Suppressor macrophage treated with lipopolysaccharide for 1 hour (primary cell): ENCODE measurements around the gene RASGEF1C.
"Not testable (repeated sequence)": the region's sequence is repeated elsewhere in the genome, so short reads cannot be mapped to it uniquely, and the experiment has no call there.

Source experiments
- DNase-seq, 3 donors: peaks; one replicate each; pipeline ENCODE4 v3.0.0-alpha.2; 2020 to 2022

RASGEF1C gene

DNA sequence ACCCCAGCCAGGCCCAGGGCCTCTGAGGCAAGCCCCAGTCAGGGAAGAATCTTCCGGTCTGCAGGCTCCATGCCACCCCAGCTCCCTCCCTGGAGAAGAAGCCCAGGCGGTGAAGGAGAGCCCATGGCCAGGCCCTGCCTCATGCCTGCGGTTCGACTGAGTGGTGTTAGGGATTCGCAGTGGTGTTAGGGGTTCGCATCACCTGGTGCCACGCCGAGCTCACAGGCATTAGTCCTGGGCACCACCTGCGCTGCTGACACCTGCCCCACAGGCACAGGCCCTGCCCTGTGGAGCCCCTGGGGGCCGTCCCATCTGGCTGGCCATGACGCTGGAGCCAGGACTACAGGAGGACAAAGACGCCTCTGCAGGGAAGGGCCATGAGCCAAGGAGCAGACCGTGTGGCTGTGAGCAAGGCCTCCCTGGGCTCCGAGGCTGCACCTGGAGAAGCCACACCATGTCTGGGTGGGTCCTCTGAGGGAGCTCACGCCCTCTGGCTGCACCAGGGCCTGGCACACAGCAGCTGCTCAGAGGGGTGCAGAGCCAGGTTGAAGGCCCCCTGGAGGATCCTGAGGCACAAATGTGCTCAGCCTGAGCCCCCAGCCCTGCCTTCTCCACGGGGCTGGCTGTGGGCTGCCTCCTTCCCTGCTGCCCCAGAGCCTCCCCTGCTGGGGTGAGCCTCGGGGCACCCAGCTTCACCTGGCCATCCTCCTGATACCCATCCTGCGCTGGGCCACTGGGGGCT, 109.8 kb downstream of the RASGEF1C start:
- DNase-seq, result no peak

DNA sequence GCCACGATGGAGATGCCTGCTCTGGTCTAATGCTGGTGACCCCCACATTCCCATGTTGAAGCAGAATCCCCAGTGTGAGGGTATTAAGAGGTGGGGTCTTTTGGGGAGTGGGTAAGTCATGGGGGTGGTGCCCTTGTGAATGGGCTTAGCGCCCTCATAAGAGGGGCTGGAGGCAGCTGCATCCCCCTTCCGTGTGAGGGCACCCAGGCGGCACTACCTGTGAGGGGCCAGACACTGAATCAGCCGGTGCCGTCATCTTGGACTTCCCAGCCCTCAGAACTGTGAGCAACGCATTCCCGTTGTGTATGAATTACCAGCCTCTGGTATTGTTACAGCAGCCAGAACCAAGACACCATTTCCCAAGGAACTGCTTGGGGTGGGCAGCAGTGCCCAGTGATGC, 110.5 kb downstream of the RASGEF1C start:
- no peak for DNase-seq

- no peak for DNase-seq
Measured at GRCh38 chr5:180097926-180098325, 111.1 kb downstream of the RASGEF1C start.

- DNase-seq, result no peak
Measured at GRCh38 chr5:180097163-180097894, 111.7 kb downstream of the RASGEF1C start.

- no peak for DNase-seq
Measured at GRCh38 chr5:180096616-180097015, 112.4 kb downstream of the RASGEF1C start.

GRCh38 chr5:180095545-180095944, 113.5 kb downstream of the RASGEF1C start:
- DNase-seq, result no peak

DNA sequence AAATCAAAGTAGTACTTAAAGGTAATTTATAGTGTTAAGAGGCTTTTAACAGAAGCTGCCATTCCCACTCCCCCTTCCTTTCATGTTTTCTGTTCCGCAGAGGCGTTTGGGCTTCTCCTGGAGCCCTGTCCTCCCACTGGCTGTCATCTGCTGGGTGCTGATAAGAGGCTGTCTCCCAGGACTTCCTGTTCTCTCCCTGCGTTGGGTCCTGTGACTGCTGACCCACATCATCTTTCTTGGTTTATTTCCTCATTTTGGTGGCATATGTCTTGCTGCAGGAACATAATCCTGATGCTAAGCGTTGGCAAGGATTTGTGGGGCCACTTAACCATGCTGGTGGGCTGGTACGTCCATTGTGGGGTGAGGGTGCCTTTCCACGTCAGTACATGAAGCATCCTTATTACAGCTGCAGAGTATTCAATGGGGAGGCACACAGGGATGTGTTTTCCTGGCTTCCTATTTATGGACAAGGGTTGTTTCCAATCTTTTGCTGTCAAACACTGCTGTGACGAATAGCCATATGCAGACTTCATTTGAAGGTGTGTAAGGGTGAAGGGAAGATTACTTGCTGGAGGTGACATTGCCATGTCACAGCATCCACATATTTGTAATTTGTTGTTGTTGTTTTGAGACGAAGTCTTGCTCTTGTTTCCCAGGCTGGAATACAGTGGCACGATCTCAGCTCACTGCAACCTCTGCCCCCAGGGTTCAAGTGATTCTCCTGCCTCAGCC, 115.2 kb downstream of the RASGEF1C start:
- peak; percentile 89 for DNase-seq

GRCh38 chr5:180093241-180093640, 115.8 kb downstream of the RASGEF1C start:
- no peak for DNase-seq

- peak in 2 of 3 donors; percentile 37 to 44 for DNase-seq
Measured at GRCh38 chr5:180090769-180091546, 118.1 kb downstream of the RASGEF1C start.

- peak; percentile 78 to 94 (median 89) for DNase-seq
Measured at GRCh38 chr5:180090098-180090768, 118.8 kb downstream of the RASGEF1C start.

GRCh38 chr5:180089628-180090027, 119.4 kb downstream of the RASGEF1C start:
- DNase-seq, result not testable (repeated sequence)

DNA sequence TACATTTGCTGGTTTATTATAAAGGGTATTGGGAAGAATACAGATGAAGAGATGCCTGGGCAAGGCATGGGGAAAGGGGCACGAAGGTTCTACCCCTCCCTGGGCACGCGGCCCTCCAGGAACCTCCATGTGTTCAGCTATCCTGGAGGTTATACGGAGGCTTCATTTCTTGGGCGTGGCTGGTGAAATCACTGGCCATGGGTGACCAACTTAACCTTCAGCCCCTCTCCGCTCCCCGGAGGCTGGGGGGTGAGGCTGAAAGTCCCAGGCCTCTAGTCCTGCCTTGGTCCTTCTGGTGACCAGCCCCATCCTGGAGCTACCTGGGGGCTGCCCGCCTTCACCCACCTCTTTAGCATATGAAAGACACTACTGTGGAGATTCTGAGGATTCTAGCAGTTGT, 120.5 kb downstream of the RASGEF1C start:
- no peak for DNase-seq

GRCh38 chr5:180086816-180087399, 122.1 kb downstream of the RASGEF1C start:
- no peak for DNase-seq

DNA sequence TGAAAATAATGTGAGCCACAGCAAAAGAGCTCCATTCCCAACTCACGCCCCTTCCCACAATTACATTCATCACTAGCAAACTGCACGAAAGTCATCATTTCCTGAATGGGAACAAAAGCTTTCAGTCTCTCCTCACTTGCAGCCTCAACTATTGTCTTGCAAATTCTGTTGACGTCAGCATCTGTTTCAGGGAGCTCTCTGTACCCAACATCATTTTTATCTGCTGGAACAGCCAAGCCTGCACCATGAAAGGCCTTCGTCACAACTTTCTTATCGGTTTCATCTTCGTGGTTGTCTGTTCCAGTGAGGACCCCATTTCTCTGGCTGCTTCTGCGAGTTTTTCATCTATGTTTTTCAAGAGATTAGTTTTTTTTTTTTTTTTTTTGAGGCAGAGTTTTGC, 123.2 kb downstream of the RASGEF1C start:
- DNase-seq, result no peak

DNA sequence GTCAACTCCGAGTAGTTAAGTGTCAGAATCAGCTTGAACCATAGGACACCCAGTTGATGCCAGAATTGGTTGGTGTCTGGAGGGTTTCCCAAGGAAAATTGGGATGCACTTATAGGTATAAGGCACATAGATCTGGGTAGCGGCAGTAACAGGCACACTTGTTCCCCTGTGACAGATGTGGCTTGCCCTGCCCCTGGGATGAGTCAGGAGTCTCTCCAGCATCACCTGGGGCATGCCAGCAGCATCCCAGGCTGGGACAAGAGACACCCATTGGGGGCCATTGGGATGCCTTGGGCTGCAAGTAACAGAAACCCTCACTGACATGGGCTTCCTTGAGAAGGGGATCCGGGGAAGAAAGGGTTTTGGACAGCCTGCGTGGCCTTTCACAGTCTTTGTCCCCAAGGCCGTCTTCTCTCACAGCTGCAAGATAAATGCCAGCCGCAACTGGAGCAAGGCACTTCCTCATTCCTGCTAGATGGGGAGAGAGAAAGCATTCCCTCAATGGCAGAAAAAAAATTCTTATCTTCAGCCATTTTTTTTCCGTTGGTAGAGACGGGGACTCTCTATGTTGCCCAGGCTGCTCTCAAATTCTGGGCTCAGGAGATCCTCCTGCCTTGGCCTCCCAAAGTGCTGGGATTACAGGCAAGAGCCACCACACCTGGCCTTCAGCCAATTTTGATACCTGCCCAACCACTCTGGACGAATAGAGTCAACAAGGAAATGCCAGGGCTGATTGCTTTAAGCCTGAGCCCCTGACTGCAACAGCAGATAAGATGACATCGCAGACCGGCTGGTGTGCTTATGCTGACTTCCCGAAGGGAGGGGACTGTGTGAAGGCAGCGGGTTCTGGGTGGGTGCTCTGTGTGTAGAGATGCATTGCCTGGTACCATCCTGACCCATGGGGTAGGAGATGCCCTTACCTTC, 124.1 kb downstream of the RASGEF1C start:
- DNase-seq, result peak; percentile 53 to 59 (median 54)

- no peak for DNase-seq
Measured at GRCh38 chr5:180083529-180084060, 125.4 kb downstream of the RASGEF1C start.

- DNase-seq, result no peak
Measured at GRCh38 chr5:180082633-180083420, 126.2 kb downstream of the RASGEF1C start.

- no peak for DNase-seq
Measured at GRCh38 chr5:180081481-180081880, 127.5 kb downstream of the RASGEF1C start.

GRCh38 chr5:180080486-180081280, 128.3 kb downstream of the RASGEF1C start:
- DNase-seq, result peak in 1 of 3 donors; percentile 50
